Activated CD4-positive, alpha-beta T cell treated with anti-CD3 and anti-CD28 coated beads for 48 hours (primary cell): Measurements from ENCODE around the gene CARNS1.
"Not testable (repeated sequence)": the region's sequence is repeated elsewhere in the genome, so short reads cannot be mapped to it uniquely, and the experiment has no call there.

Source experiments
- DNase-seq: peaks from one replicate; pipeline ENCODE4 v3.0.0-alpha.2; 2020

Gene CARNS1

GRCh38 chr11:67410984-67411784, 4.3 kb upstream of the CARNS1 start:
- no peak for DNase-seq

GRCh38 chr11:67411785-67412152, 3.7 kb upstream of the CARNS1 start:
- DNase-seq = no peak

GRCh38 chr11:67412495-67413179, 2.8 kb upstream of the CARNS1 start:
- no peak for DNase-seq

- no peak for DNase-seq
Observed at GRCh38 chr11:67413266-67413849, 2.1 kb upstream of the CARNS1 start.

- peak; percentile 65 for DNase-seq
Observed at GRCh38 chr11:67416416-67417335, 1.2 kb downstream of the CARNS1 start.

- DNase-seq = no peak
Observed at GRCh38 chr11:67417425-67417824, 1.9 kb downstream of the CARNS1 start.

GRCh38 chr11:67418476-67419281, 3.2 kb downstream of the CARNS1 start:
- no peak for DNase-seq

GRCh38 chr11:67419325-67420049, 4.0 kb downstream of the CARNS1 start:
- DNase-seq = no peak

GRCh38 chr11:67420147-67420645, 4.7 kb downstream of the CARNS1 start:
- DNase-seq = no peak

GRCh38 chr11:67420646-67421429, 5.4 kb downstream of the CARNS1 start:
- DNase-seq = peak; percentile 99

- DNase-seq = no peak
Observed at GRCh38 chr11:67421430-67422031, 6.1 kb downstream of the CARNS1 start.

GRCh38 chr11:67422891-67423290, 7.4 kb downstream of the CARNS1 start:
- no peak for DNase-seq

- no peak for DNase-seq
Observed at GRCh38 chr11:67423466-67423865, 8.0 kb downstream of the CARNS1 start.

- no peak for DNase-seq
Observed at GRCh38 chr11:67423891-67424613, 8.6 kb downstream of the CARNS1 start.

GRCh38 chr11:67427364-67427859, 11.9 kb downstream of the CARNS1 start:
- DNase-seq = not testable (repeated sequence)

- DNase-seq = peak; percentile 100
Observed at GRCh38 chr11:67428052-67429001, 12.8 kb downstream of the CARNS1 start, which contains the start of gene RPS6KB2. Gene RPS6KB2, plus strand, starts transcription at chr11:67428494. Its CDS starts 52 bp downstream, at chr11:67428546.

- no peak for DNase-seq
Observed at GRCh38 chr11:67429038-67429668, 13.7 kb downstream of the CARNS1 start.
